ENCODE measurements around the gene CPA5. TPM values are rescaled to one million over a fixed set of nuclear protein-coding genes. Genes with fewer than 3 reads are reported as not detected.

CPA5 gene
- total RNA-seq, 2 donors from 2014 or later: not detected

- Histone ChIP-seq H3K27me3 (replicated peaks; ENCODE audit: insufficient read depth) (no peaks in the 10 kb centered on the region), H3K4me3 (peak overlapping the region; percentile 60), H3K9me3 (no peaks in the 10 kb centered on the region), H3K27ac (peak overlapping the region; percentile 58 to 59), H3K36me3 (no peaks in the 10 kb centered on the region), H3K4me1 (ENCODE audit: control insufficient read depth in 1 of 2, low read depth in 2 of 2) (peaks cover 8 to 63% of the 10 kb centered on the region in 2 donors)
- no peak for TF ChIP-seq CTCF (IDR thresholded peaks at IDR 0.05)
- ATAC-seq (ENCODE audit: insufficient number of reproducible peaks, low FRiP score, low read depth): no peak
- no peak for DNase-seq (ENCODE audit: low spot score)
Measured at GRCh38 chr7:130396109-130396508, 51.5 kb downstream of the CPA5 start.

- H3K4me1 ChIP-seq (ENCODE audit: control insufficient read depth in 1 of 2, low read depth in 2 of 2): peaks cover 8 to 57% of the 10 kb centered on the region in 2 donors
- peak overlapping the region in 1 of 2 donors; percentile 59 for H3K27ac ChIP-seq
- ATAC-seq (ENCODE audit: insufficient number of reproducible peaks, low FRiP score, low read depth) (no peak), DNase-seq (ENCODE audit: low spot score) (no peak)
- H3K36me3 ChIP-seq: no peaks in the 10 kb centered on the region
- no peak for TF ChIP-seq CTCF (IDR thresholded peaks at IDR 0.05)
- no peaks in the 10 kb centered on the region for H3K9me3 ChIP-seq
- peak overlapping the region; percentile 60 for H3K4me3 ChIP-seq
- no peaks in the 10 kb centered on the region for H3K27me3 ChIP-seq (replicated peaks; ENCODE audit: insufficient read depth)
Measured at GRCh38 chr7:130397051-130397757, 52.6 kb downstream of the CPA5 start.

- no peak overlapping the region for H3K4me3 ChIP-seq
- H3K27ac ChIP-seq: no peak overlapping the region
- no peaks in the 10 kb centered on the region for H3K27me3 ChIP-seq (replicated peaks; ENCODE audit: insufficient read depth)
- no peak for TF ChIP-seq CTCF (IDR thresholded peaks at IDR 0.05)
- ATAC-seq (ENCODE audit: insufficient number of reproducible peaks, low FRiP score, low read depth) (no peak), DNase-seq (ENCODE audit: low spot score) (no peak)
- H3K9me3 ChIP-seq: no peaks in the 10 kb centered on the region
- peaks cover 6 to 52% of the 10 kb centered on the region in 2 donors for H3K4me1 ChIP-seq (ENCODE audit: control insufficient read depth in 1 of 2, low read depth in 2 of 2)
- no peaks in the 10 kb centered on the region for H3K36me3 ChIP-seq
Measured at GRCh38 chr7:130397758-130398073, 53.1 kb downstream of the CPA5 start.

- no peak for TF ChIP-seq CTCF (IDR thresholded peaks at IDR 0.05)
- DNase-seq (ENCODE audit: low spot score) (no peak), ATAC-seq (ENCODE audit: insufficient number of reproducible peaks, low FRiP score, low read depth) (no peak)
- Histone ChIP-seq H3K4me3 (no peak overlapping the region), H3K27me3 (replicated peaks; ENCODE audit: insufficient read depth) (no peaks in the 10 kb centered on the region), H3K36me3 (no peaks in the 10 kb centered on the region), H3K4me1 (ENCODE audit: control insufficient read depth in 1 of 2, low read depth in 2 of 2) (peaks cover 4 to 49% of the 10 kb centered on the region in 2 donors), H3K27ac (no peak overlapping the region), H3K9me3 (no peaks in the 10 kb centered on the region)
Measured at GRCh38 chr7:130398526-130399090, 54.0 kb downstream of the CPA5 start.

- Histone ChIP-seq H3K4me1 (ENCODE audit: control insufficient read depth in 1 of 2, low read depth in 2 of 2) (peaks cover 4 to 49% of the 10 kb centered on the region in 2 donors), H3K4me3 (no peak overlapping the region), H3K9me3 (no peaks in the 10 kb centered on the region), H3K36me3 (no peaks in the 10 kb centered on the region), H3K27me3 (replicated peaks; ENCODE audit: insufficient read depth) (no peaks in the 10 kb centered on the region), H3K27ac (peak overlapping the region in 1 of 2 donors; percentile 19)
- no peak for TF ChIP-seq CTCF (IDR thresholded peaks at IDR 0.05)
- no peak for DNase-seq (ENCODE audit: low spot score)
- no peak for ATAC-seq (ENCODE audit: insufficient number of reproducible peaks, low FRiP score, low read depth)
Measured at GRCh38 chr7:130400120-130400572, 55.5 kb downstream of the CPA5 start.
